ENCODE results near the gene G6PC1.
"Not testable (repeated sequence)": the region's sequence is repeated elsewhere in the genome, so short reads cannot be mapped to it uniquely, and the experiment has no call there.

Gene G6PC1

DNA sequence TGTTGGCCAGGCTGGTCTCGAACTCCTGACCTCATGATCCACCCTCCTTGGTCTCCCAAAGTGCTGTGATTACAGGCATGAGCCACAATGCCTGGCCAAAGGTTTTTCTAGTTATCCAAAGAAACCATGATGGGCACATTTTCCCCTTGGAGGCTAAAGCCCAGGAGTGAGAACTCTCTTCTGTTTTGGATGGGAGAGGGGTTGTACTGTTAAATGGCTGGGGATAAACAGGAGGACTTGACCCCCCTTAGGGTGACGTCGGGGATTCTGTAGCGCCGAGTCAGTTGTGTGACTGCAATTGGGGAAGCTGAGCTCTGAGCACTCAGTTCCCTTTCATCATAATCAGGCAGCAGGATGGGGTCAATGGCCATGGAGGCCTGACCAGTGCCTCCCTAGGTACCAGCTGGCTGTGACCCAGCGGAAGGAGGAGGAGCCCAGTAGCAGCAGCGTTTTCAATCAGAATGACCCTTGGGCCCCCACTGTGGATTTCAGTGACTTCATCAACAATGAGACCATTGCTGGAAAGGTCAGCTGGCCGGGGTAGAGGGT lies 45.5 kb upstream of the G6PC1 start:
- no peak overlapping the region for H3K4me3 ChIP-seq (ENCODE audit: low read depth, low read length)
- H3K4me1 ChIP-seq (ENCODE audit: control insufficient read depth, insufficient read depth, low read length), result no peaks in the 10 kb centered on the region
- H3K9me3 ChIP-seq (ENCODE audit: control insufficient read depth, insufficient read depth, low read depth, low read length), result no peaks in the 10 kb centered on the region
- TF ChIP-seq ZNF292 (tag by site-specific recombination; IDR thresholded peaks at IDR 0.05; ENCODE audit: borderline replicate concordance, low read depth) (no peak), ZNF558 (tag by site-specific recombination; IDR thresholded peaks at IDR 0.05) (no peak), ZNF521 (tag by site-specific recombination; IDR thresholded peaks at IDR 0.05) (no peak), ZBTB21 (tag by site-specific recombination; IDR thresholded peaks at IDR 0.05) (no peak), ZNF416 (tag by site-specific recombination; IDR thresholded peaks at IDR 0.05) (no peak), ZNF404 (tag by site-specific recombination; IDR thresholded peaks at IDR 0.05) (no peak), MYNN (tag by site-specific recombination; IDR thresholded peaks at IDR 0.05; ENCODE audit: borderline replicate concordance) (no peak), ZNF791 (tag by site-specific recombination; IDR thresholded peaks at IDR 0.05) (no peak), ZFP41 (tag by site-specific recombination; IDR thresholded peaks at IDR 0.05; ENCODE audit: borderline replicate concordance) (no peak), ZNF19 (tag by site-specific recombination; IDR thresholded peaks at IDR 0.05; ENCODE audit: low read depth) (no peak)
- TF ChIP-seq, protein P1, sequence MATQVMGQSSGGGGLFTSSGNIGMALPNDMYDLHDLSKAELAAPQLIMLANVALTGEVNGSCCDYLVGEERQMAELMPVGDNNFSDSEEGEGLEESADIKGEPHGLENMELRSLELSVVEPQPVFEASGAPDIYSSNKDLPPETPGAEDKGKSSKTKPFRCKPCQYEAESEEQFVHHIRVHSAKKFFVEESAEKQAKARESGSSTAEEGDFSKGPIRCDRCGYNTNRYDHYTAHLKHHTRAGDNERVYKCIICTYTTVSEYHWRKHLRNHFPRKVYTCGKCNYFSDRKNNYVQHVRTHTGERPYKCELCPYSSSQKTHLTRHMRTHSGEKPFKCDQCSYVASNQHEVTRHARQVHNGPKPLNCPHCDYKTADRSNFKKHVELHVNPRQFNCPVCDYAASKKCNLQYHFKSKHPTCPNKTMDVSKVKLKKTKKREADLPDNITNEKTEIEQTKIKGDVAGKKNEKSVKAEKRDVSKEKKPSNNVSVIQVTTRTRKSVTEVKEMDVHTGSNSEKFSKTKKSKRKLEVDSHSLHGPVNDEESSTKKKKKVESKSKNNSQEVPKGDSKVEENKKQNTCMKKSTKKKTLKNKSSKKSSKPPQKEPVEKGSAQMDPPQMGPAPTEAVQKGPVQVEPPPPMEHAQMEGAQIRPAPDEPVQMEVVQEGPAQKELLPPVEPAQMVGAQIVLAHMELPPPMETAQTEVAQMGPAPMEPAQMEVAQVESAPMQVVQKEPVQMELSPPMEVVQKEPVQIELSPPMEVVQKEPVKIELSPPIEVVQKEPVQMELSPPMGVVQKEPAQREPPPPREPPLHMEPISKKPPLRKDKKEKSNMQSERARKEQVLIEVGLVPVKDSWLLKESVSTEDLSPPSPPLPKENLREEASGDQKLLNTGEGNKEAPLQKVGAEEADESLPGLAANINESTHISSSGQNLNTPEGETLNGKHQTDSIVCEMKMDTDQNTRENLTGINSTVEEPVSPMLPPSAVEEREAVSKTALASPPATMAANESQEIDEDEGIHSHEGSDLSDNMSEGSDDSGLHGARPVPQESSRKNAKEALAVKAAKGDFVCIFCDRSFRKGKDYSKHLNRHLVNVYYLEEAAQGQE (tag by site-specific recombination; IDR thresholded peaks at IDR 0.05), result no peak
- CTCF ChIA-PET, result interaction anchor here (1.1 kb wide), 1 partner anchor 74 kb away, joined by 3 read pairs; no protein-coding TSS in a partner anchor
- POLR2A ChIA-PET, result interaction anchor here (0.8 kb wide), 1 partner anchor 136 kb away, joined by 3 read pairs; no protein-coding TSS in a partner anchor
- no peak overlapping the region for H3K27ac ChIP-seq (ENCODE audit: extremely low read depth, low read depth, low read length)
- peaks cover 0 to 4% of the 10 kb centered on the region in 2 experiments; a peak in 2 of 3 replicates for H3K36me3 ChIP-seq (ENCODE audit: control insufficient read depth in 2 of 2, insufficient read depth in 1 of 2, low read length in 2 of 2)

DNA sequence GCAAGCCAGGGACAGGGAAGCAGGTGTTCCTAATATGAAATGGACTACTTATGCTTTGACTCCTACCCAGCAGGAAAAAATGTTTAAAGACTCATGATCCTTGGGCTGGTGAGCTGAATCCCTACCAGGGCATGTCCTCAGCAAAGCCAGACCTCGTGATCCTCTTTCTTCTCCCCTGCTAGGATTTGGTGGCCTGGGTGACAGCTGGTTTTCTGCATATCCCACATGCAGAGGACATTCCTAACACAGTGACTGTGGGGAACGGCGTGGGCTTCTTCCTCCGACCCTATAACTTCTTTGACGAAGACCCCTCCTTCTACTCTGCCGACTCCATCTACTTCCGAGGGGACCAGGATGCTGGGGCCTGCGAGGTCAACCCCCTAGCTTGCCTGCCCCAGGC lies 44.5 kb upstream of the G6PC1 start:
- ChIA-PET CTCF (interaction anchor here (1.1 kb wide), 1 partner anchor 73 kb away, joined by 3 read pairs; no protein-coding TSS in a partner anchor), POLR2A (interaction anchor here (0.5 kb wide), 1 partner anchor 11 kb away, joined by 3 read pairs; no protein-coding TSS in a partner anchor)
- H3K4me1 ChIP-seq (ENCODE audit: control insufficient read depth, insufficient read depth, low read length); H3K4me3 ChIP-seq (ENCODE audit: low read depth, low read length); H3K36me3 ChIP-seq (ENCODE audit: control insufficient read depth in 2 of 2, insufficient read depth in 1 of 2, low read length in 2 of 2); H3K9me3 ChIP-seq (ENCODE audit: control insufficient read depth, insufficient read depth, low read depth, low read length); H3K27ac ChIP-seq (ENCODE audit: extremely low read depth, low read depth, low read length): not testable (repeated sequence)

DNA sequence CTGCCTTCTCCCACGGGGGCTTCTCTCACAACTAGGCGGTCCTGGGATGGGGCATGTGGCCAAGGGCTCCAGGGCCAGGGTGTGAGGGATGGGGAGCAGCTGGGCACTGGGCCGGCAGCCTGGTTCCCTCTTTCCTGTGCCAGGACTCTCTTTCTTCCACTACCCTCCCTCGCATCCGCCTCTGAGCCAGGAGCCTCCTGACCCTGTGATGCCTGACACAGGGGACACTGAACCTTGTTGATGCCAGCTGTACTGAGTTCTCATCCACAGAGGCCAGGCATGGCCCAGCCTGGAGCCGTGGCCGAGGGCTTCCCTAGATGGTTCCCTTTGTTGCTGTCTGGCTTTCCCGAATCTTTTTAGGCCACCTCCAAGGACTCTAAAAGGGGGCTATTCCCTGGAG lies 44.1 kb upstream of the G6PC1 start:
- H3K27ac ChIP-seq (ENCODE audit: extremely low read depth, low read depth, low read length); H3K4me3 ChIP-seq (ENCODE audit: low read depth, low read length); H3K9me3 ChIP-seq (ENCODE audit: control insufficient read depth, insufficient read depth, low read depth, low read length); H3K36me3 ChIP-seq (ENCODE audit: control insufficient read depth in 2 of 2, insufficient read depth in 1 of 2, low read length in 2 of 2); POLR2A ChIA-PET; H3K4me1 ChIP-seq (ENCODE audit: control insufficient read depth, insufficient read depth, low read length); CTCF ChIA-PET: not testable (repeated sequence)

DNA sequence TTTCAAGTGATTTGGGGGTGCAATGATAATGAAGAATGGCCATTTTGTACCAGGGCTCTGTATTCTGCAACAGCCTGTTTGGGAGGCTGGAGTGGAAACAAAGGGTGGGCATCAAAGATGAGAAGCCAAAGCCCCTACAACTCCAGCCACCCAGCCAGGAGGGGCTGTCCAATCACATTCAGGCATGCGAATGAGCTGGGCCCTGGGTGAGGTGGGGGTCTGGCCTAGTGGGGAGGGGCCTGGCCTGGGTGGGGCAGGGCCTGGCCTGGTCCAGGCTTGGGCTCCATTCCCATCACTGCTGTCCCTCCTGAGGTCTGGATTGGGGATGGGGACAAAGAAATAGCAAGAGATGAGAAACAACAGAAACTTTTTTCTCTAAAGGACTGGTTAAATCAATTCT lies 43.2 kb upstream of the G6PC1 start:
- H3K4me1 ChIP-seq (ENCODE audit: control insufficient read depth, insufficient read depth, low read length), result no peaks in the 10 kb centered on the region
- POLR2A ChIA-PET, result interaction anchor here (0.6 kb wide), 1 partner anchor 322 kb away, joined by 3 read pairs; the partner anchor contains the start of gene NAGLU
- H3K4me3 ChIP-seq (ENCODE audit: low read depth, low read length), result no peak overlapping the region
- CTCF ChIA-PET, result interaction anchor here (0.5 kb wide), 1 partner anchor 22 kb away, joined by 3 read pairs; no protein-coding TSS in a partner anchor
- no peak overlapping the region for H3K27ac ChIP-seq (ENCODE audit: extremely low read depth, low read depth, low read length)
- H3K36me3 ChIP-seq (ENCODE audit: control insufficient read depth in 2 of 2, insufficient read depth in 1 of 2, low read length in 2 of 2), result peaks cover 0 to 4% of the 10 kb centered on the region in 2 experiments; a peak in 2 of 3 replicates
- H3K9me3 ChIP-seq (ENCODE audit: control insufficient read depth, insufficient read depth, low read depth, low read length), result no peaks in the 10 kb centered on the region
- TF ChIP-seq ZBTB21 (tag by site-specific recombination; IDR thresholded peaks at IDR 0.05) (no peak), ZNF544 (tag by site-specific recombination; IDR thresholded peaks at IDR 0.05) (no peak), ZNF132 (tag by site-specific recombination; IDR thresholded peaks at IDR 0.05; ENCODE audit: borderline replicate concordance) (no peak)
- TF ChIP-seq, protein P2, sequence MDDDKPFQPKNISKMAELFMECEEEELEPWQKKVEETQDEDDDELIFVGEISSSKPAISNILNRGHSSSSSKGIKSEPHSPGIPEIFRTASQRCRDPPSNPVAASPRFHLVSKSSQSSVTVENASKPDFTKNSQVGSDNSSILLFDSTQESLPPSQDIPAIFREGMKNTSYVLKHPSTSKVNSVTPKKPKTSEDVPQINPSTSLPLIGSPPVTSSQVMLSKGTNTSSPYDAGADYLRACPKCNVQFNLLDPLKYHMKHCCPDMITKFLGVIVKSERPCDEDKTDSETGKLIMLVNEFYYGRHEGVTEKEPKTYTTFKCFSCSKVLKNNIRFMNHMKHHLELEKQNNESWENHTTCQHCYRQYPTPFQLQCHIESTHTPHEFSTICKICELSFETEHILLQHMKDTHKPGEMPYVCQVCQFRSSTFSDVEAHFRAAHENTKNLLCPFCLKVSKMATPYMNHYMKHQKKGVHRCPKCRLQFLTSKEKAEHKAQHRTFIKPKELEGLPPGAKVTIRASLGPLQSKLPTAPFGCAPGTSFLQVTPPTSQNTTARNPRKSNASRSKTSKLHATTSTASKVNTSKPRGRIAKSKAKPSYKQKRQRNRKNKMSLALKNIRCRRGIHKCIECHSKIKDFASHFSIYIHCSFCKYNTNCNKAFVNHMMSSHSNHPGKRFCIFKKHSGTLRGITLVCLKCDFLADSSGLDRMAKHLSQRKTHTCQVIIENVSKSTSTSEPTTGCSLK (tag by site-specific recombination; IDR thresholded peaks at IDR 0.05), result no peak
- TF ChIP-seq, protein P3, sequence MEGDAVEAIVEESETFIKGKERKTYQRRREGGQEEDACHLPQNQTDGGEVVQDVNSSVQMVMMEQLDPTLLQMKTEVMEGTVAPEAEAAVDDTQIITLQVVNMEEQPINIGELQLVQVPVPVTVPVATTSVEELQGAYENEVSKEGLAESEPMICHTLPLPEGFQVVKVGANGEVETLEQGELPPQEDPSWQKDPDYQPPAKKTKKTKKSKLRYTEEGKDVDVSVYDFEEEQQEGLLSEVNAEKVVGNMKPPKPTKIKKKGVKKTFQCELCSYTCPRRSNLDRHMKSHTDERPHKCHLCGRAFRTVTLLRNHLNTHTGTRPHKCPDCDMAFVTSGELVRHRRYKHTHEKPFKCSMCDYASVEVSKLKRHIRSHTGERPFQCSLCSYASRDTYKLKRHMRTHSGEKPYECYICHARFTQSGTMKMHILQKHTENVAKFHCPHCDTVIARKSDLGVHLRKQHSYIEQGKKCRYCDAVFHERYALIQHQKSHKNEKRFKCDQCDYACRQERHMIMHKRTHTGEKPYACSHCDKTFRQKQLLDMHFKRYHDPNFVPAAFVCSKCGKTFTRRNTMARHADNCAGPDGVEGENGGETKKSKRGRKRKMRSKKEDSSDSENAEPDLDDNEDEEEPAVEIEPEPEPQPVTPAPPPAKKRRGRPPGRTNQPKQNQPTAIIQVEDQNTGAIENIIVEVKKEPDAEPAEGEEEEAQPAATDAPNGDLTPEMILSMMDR (tag by site-specific recombination; IDR thresholded peaks at IDR 0.05), result no peak
- TF ChIP-seq, protein P4, sequence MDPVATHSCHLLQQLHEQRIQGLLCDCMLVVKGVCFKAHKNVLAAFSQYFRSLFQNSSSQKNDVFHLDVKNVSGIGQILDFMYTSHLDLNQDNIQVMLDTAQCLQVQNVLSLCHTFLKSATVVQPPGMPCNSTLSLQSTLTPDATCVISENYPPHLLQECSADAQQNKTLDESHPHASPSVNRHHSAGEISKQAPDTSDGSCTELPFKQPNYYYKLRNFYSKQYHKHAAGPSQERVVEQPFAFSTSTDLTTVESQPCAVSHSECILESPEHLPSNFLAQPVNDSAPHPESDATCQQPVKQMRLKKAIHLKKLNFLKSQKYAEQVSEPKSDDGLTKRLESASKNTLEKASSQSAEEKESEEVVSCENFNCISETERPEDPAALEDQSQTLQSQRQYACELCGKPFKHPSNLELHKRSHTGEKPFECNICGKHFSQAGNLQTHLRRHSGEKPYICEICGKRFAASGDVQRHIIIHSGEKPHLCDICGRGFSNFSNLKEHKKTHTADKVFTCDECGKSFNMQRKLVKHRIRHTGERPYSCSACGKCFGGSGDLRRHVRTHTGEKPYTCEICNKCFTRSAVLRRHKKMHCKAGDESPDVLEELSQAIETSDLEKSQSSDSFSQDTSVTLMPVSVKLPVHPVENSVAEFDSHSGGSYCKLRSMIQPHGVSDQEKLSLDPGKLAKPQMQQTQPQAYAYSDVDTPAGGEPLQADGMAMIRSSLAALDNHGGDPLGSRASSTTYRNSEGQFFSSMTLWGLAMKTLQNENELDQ (tag by site-specific recombination; IDR thresholded peaks at IDR 0.05; ENCODE audit: low read depth), result no peak
